Activated CD4-positive, alpha-beta T cell treated with anti-CD3 and anti-CD28 coated beads for 48 hours (primary cell): Measurements from ENCODE around the gene TEX22.

Experiments
- DNase-seq: peaks from one replicate; pipeline ENCODE4 v3.0.0-alpha.2; 2020

The TEX22 gene

GRCh38 chr14:105367116-105368031 is 31.0 kb upstream of the TEX22 start:
- DNase-seq = no peak

GRCh38 chr14:105368032-105368417 is 30.3 kb upstream of the TEX22 start:
- DNase-seq = no peak

GRCh38 chr14:105368426-105368825 is 29.9 kb upstream of the TEX22 start:
- DNase-seq = no peak

GRCh38 chr14:105368910-105369652 is 29.3 kb upstream of the TEX22 start:
- DNase-seq = no peak

- no peak for DNase-seq
Observed at GRCh38 chr14:105369653-105370040, 28.7 kb upstream of the TEX22 start.

- DNase-seq = no peak
Observed at GRCh38 chr14:105374389-105374788, 23.9 kb upstream of the TEX22 start.

GRCh38 chr14:105375635-105376057 is 22.7 kb upstream of the TEX22 start:
- peak; percentile 74 for DNase-seq

GRCh38 chr14:105376521-105377440 is 21.6 kb upstream of the TEX22 start:
- DNase-seq = no peak

GRCh38 chr14:105377555-105378182 is 20.7 kb upstream of the TEX22 start:
- DNase-seq = no peak

- no peak for DNase-seq
Observed at GRCh38 chr14:105378199-105378598, 20.1 kb upstream of the TEX22 start.

- no peak for DNase-seq
Observed at GRCh38 chr14:105378873-105379685, 19.3 kb upstream of the TEX22 start.

- DNase-seq = no peak
Observed at GRCh38 chr14:105379946-105380345, 18.4 kb upstream of the TEX22 start.

- no peak for DNase-seq
Observed at GRCh38 chr14:105380756-105381155, 17.6 kb upstream of the TEX22 start.

- no peak for DNase-seq
Observed at GRCh38 chr14:105381446-105382342, 16.6 kb upstream of the TEX22 start.

GRCh38 chr14:105382343-105383082 is 15.8 kb upstream of the TEX22 start:
- DNase-seq = no peak

- no peak for DNase-seq
Observed at GRCh38 chr14:105383083-105383730, 15.1 kb upstream of the TEX22 start.

- no peak for DNase-seq
Observed at GRCh38 chr14:105384041-105384557, 14.2 kb upstream of the TEX22 start.

GRCh38 chr14:105384605-105385321 is 13.6 kb upstream of the TEX22 start:
- DNase-seq = no peak
